ENCODE data around the gene IVD.
A peak's percentile ranks its signal among the peaks of the same experiment; 100 is the strongest.

Gene IVD

GRCh38 chr15:40405501-40406381 lies at the start of gene IVD:
TSS of gene IVD (plus strand) at chr15:40405795. CDS start at chr15:40405828, 33 bp downstream.
- DNase-seq, result peak; percentile 73

GRCh38 chr15:40355976-40356585 lies 49.5 kb upstream of the IVD start:
- no peak for DNase-seq

DNA sequence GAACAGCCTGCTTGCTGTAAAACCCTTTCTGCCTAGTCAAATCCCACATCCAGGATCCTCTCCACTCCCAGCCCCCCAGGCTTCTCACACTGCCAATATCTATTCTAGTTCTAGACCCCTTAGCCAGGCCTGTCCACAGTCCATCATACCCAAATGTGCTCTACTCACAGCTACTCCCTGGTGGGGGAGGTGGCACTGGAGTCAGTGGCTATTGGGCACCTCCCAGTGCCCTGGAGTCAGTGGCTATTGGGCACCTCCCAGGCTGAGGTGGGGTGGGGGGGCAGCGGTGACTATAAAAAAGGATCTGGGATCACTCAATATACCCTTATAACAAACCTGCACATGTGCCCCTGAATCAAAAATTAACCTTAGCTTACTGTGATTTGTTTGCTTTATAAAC lies 48.3 kb upstream of the IVD start:
- no peak for DNase-seq

DNA sequence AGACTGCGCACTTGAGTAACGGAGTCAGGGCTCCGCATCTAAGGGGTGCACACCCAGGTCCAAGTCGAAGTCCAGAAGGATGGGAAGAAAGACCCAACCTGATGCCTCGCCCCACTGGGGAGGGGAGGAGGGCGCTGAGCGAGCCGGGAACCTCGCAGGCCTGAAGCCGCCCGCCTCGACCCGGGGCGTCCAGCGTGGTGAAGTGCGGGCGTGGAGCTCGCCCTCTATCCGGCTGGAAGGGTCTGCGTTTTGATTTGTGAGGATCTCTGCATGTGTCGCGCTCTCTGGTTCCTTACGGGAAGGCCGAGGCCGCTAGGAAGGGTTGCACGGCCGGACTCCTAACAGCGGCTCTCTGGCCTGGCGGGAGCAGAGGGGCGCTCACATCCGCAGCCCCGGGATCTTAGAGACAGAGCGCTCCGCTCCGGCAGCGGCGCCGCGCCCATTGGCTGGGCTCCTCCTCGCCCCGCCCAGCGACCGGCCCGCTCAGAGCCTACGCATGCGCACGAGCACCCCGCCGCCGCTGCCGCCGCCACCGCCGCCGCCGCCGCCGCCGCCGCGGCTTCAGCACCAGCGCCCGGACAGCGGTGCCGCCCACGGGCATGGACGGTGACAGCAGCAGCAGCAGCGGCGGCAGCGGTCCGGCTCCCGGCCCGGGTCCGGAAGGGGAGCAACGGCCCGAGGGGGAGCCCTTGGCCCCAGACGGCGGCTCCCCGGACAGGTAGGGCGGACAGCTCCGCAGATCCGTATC lies 47.7 kb upstream of the IVD start, which contains the start of gene DISP2:
Gene DISP2 (plus strand): TSS at position 497 of the 748 bp plus-strand sequence. CDS start 103 bp downstream, at position 600.
- DNase-seq, result peak; percentile 49

DNA sequence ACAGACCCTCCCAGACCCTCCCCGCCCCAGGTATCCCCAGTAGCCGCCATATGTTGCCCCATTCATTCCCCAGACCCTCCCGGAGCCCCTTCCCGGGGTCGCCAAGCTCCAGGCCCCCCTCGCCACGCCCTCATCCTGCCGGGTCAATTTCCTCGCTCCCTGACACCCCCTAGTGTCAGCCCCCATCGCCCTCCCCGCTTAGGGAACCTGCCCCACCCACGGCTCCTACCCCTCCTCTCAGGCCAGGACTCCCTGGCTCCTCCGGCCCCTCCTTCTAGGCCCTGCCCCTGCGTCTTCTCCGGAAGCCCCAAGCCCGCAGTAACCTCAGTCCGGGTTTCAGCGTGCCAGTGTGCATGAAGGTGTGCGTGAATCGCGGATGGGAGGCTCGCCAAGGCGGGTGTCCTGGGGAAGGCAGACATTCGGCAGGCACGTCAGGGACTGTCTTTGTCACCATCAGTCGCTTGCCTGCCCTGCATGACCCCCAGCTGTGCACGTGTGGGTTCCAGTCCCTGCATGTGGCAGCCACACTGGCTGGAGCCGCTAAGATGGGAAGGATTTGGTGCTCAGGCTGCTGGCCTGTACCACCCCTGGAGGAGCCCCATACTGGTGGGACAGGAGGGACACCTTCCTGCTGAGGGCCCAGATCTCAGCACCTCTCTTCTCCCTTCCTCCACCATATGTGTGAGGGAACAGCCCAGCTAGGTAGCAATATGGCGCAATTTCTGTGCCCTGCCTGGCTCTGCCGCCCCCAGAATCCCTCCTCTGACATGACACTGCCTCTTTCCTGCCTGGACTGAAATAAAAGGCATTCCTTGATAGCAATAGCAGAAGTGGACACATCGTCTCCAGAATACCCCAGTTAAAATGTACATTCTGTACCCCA lies 46.9 kb upstream of the IVD start:
- peak; percentile 13 for DNase-seq

- DNase-seq, result no peak
These were observed 45.6 kb upstream of the IVD start for GRCh38 chr15:40360015-40360414.

DNA sequence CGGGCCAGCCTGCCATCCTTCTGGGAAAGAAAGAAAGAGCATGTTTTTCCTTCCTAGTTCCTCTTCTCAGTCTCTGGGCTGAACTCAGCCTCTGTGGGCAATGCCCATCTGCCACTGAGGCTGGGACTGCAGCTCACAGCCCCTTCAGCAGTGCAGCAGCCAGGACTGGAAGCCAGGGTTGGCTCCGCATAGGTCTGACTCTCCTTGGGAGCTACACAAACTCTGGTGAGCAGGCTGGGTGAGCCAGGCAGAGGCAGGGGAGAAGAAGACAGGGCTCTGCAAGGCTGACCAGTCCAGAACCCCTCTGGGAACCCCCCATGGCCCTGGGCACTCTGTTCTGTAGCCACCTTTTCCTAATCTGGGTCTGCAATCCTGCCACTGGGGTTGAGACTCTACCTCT lies 44.0 kb upstream of the IVD start:
- no peak for DNase-seq

GRCh38 chr15:40363611-40364010 lies 42.0 kb upstream of the IVD start:
- no peak for DNase-seq

DNA sequence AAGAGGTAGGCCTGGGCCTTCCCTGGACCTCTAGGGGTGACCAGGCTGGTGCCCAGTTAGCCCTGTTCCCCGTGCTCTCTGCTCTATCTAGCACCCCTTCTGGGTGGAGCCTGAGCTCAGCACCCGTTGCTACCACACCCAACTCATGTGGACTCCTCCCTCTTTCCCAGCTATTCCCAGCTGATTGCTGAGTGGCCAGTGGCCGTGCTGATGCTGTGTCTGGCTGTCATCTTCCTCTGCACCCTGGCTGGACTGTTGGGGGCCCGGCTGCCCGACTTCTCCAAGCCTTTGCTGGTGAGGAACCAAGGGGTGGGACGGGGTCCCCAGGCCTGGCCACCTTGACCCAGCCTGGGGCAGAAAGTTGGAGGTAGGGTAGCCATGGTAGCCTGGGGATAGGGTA lies 41.3 kb upstream of the IVD start:
- no peak for DNase-seq

DNA sequence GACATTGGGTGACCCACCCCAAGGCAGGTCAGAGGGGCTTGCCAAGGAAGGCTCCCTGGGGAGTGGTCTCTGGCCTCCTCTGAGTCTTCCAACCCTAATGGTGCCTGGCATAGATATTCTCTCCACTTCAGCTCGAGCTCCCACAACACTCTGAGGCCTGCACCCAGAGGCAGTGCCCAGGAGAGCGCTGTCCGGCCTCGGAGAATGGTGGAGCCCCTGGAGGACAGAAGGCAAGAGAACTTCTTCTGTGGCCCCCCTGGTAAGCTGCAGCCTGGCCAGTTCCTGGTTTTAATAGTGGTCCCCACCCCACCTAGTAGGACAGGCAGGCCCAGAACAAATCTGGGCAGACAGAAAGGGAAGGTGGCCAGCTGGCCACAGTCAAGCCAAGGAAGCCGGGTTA lies 40.6 kb upstream of the IVD start:
- no peak for DNase-seq

DNA sequence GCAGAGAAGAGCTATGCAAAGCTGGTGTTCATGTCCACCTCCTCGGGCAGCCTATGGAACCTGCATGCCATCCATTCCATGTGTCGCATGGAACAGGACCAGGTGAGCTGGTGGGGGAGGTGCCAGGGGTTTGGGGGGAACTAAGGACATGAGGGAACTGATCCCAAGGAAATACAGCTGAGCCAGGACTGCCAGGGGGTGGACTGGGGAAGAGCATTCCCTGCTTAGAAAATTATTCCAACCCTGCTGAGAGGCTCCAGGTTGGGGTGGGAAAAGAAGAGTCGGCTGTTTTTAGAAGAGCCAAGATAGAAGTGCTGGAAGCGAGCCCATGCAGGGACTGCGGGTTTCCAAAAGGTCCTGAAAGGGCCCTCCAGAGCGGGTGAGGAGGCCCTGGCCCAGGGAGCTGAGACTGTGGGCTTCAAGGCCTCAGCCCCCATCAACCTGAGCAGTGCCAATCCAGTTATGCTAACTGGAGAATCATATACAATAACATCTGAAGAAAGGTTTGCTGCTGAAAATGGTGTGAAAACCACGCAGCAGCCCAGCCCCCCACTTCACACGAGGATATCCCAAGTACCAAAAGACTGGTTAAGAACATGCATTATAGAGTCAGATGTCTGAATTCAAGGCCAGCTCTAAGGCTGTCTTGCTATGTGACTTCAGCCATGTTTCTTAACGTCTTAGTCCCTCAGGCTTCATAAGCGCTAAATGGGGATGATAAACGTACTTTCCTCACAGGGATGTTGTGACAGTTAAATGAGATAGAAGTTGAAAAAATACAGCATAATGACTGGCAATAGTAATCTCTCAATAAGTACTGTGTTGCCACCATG lies 39.8 kb upstream of the IVD start:
- DNase-seq, result no peak

DNA sequence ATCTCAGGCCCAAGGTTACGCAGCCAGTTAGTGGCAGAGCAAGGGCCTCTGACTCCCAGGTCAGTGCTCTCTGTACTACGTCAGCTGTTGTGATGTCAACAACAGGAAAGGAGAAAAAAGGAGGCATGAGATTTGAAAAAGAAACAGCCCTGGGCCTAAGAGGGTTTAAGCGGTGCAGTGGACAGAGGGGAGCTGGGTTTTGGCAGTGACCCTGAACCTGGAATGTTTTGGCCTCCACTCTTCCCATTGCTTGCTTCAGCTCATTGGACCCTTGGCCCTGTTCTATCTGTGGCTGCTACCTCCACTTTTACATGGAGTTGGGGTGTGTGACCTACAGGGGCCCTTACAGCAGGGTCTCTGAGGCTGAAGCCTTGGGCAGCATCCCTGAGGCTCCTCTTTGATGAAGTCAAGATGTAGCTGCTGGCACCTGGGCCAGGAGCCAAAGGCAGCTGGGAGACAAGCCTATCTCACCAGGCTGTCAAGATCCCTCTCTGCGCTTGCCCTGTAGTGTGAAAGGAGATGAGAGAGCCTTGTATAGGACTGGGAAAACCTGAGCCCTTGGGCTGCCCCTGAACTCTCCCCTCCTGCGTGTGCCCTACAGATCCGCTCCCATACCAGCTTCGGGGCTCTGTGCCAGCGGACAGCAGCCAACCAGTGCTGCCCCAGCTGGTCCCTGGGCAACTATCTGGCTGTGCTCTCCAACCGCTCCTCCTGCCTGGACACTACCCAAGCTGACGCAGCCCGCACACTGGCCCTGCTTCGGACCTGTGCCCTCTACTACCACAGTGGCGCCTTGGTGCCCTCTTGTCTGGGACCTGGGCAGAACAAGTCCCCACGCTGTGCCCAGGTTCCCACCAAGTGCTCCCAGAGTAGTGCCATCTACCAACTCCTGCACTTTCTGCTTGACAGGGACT lies 38.9 kb upstream of the IVD start:
- DNase-seq, result no peak

- DNase-seq, result no peak
These were observed 38.3 kb upstream of the IVD start for GRCh38 chr15:40367371-40367685.

GRCh38 chr15:40367686-40368611 lies 37.6 kb upstream of the IVD start:
- no peak for DNase-seq

DNA sequence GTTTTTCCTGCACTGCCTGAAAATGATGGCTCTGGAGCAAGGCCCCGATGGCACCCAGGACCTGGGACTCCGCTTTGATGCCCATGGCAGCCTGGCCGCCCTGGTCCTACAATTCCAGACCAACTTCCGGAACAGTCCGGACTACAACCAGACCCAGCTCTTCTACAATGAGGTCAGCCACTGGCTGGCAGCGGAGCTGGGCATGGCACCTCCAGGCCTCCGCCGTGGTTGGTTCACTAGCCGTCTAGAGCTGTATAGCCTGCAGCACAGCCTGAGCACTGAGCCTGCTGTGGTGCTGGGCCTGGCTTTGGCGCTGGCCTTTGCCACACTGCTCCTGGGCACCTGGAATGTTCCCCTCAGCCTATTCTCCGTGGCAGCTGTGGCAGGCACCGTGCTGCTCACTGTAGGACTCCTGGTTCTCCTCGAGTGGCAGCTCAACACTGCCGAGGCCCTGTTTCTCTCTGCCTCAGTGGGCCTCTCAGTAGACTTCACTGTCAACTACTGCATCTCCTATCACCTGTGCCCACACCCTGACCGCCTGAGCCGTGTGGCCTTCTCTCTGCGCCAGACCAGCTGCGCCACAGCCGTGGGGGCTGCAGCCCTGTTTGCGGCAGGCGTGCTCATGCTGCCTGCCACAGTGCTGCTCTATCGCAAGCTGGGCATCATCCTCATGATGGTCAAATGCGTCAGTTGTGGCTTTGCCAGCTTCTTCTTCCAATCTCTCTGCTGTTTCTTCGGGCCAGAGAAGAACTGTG lies 36.7 kb upstream of the IVD start:
- DNase-seq, result no peak

DNA sequence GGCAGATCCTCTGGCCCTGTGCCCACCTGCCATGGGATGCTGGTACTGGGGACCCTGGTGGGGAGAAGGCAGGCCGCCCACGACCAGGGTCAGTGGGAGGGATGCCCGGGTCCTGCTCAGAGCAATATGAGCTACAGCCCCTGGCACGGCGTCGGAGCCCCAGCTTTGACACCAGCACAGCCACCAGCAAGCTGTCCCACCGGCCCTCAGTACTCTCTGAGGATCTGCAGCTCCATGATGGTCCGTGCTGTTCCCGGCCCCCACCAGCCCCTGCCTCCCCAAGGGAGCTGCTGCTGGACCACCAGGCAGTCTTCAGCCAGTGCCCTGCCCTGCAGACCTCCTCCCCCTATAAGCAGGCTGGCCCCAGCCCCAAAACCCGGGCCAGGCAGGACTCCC lies 36.1 kb upstream of the IVD start:
- no peak for DNase-seq

GRCh38 chr15:40369971-40370370 lies 35.6 kb upstream of the IVD start:
- no peak for DNase-seq

DNA sequence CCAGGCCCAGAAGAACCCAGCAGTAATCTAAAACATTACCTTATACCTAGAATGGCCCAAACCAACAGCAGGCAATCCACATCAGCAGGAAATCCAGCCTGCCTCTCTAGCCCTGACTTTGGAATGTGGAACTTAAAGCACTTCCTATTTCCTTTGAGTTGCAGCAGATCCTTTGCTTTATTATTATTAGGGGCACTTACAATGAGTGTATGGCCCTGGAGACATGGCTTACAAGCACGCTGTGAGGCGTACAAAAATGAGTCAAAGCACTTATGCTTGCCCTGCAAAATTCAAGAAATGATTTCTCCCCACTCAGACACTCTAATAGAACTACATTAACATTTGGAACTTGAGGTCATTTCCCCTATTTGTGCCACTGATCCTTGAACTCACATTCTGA lies 32.6 kb upstream of the IVD start:
- no peak for DNase-seq

- DNase-seq, result no peak
These were observed 28.0 kb upstream of the IVD start for GRCh38 chr15:40377606-40378005.
